ENCODE results near the gene PDE6C. TPM values are rescaled to one million over a fixed set of nuclear protein-coding genes. Genes with fewer than 3 reads are reported as not detected.

The PDE6C gene
- total RNA-seq, 2 donors from 2014 or later: not detected

- no peak overlapping the region for H3K27ac ChIP-seq
- no peaks in the 10 kb centered on the region for H3K27me3 ChIP-seq
- peaks cover 31% of the 10 kb centered on the region for H3K4me1 ChIP-seq
- no peaks in the 10 kb centered on the region for H3K9me3 ChIP-seq
- no peak overlapping the region for H3K4me3 ChIP-seq
- no peak for TF ChIP-seq POLR2A (IDR thresholded peaks at IDR 0.05)
- no peak for TF ChIP-seq CTCF (IDR thresholded peaks at IDR 0.05)
- WGBS, 2 donors: 12 to 16% methylated on average over 21 of the region's 21 CpGs
- intact Hi-C loops (cut with DNase I): no loop called here
- ATAC-seq (no peak), DNase-seq (no peak)
- no peaks in the 10 kb centered on the region for H3K36me3 ChIP-seq (replicated peaks in 1 of 2; ENCODE audit: insufficient read depth in 1 of 2, low read depth in 2 of 2)
Measured at GRCh38 chr10:93568105-93568390, 44.3 kb upstream of the PDE6C start.

DNA sequence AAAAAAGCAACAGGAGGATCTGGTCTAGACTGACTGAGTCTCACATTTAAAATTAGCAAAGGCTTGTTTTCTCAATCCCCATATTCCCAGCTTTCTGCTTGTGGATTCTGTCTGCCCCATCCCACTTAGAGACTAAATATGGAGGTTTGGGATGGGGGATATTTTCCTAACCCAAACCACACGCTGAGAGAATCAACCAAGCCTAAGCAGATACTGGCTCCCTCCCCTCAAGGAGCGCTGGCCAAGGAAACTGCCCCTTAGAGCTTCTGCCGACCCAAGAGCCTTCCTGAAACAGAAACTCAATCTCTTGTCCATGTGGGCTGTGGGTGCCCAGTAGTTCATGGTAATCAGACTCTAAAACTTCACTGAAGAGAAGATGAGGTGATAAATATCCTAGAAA, 42.0 kb upstream of the PDE6C start:
- no peaks in the 10 kb centered on the region for H3K27me3 ChIP-seq
- H3K9me3 ChIP-seq: no peaks in the 10 kb centered on the region
- H3K36me3 ChIP-seq (replicated peaks in 1 of 2; ENCODE audit: insufficient read depth in 1 of 2, low read depth in 2 of 2): no peaks in the 10 kb centered on the region
- 59 to 65% methylated on average over 3 of the region's 3 CpGs for WGBS, 2 donors
- intact Hi-C loops (cut with DNase I): no loop called here
- TF ChIP-seq POLR2A (IDR thresholded peaks at IDR 0.05) (no peak), CTCF (IDR thresholded peaks at IDR 0.05) (no peak)
- H3K27ac ChIP-seq: no peak overlapping the region
- peaks cover 38% of the 10 kb centered on the region for H3K4me1 ChIP-seq
- DNase-seq (no peak), ATAC-seq (no peak)
- no peak overlapping the region for H3K4me3 ChIP-seq

GRCh38 chr10:93572606-93573005, 39.7 kb upstream of the PDE6C start:
- intact Hi-C loops (cut with DNase I): no loop called here
- H3K4me1 ChIP-seq: peaks cover 24% of the 10 kb centered on the region
- ATAC-seq (no peak), DNase-seq (no peak)
- H3K36me3 ChIP-seq (replicated peaks in 1 of 2; ENCODE audit: insufficient read depth in 1 of 2, low read depth in 2 of 2): no peaks in the 10 kb centered on the region
- no peaks in the 10 kb centered on the region for H3K9me3 ChIP-seq
- TF ChIP-seq POLR2A (IDR thresholded peaks at IDR 0.05): no peak
- TF ChIP-seq CTCF (IDR thresholded peaks at IDR 0.05): no peak
- H3K27ac ChIP-seq: peak overlapping the region in 2 of 4 donors; percentile 69 to 77
- 50 to 83% methylated on average over 2 of the region's 2 CpGs for WGBS, 2 donors
- H3K27me3 ChIP-seq: no peaks in the 10 kb centered on the region
- no peak overlapping the region for H3K4me3 ChIP-seq

GRCh38 chr10:93573051-93573909, 39.1 kb upstream of the PDE6C start:
- Histone ChIP-seq H3K4me1 (peaks cover 17% of the 10 kb centered on the region), H3K9me3 (no peaks in the 10 kb centered on the region), H3K27ac (peak overlapping the region in 3 of 4 donors; percentile 45 to 77 (median 69)), H3K4me3 (no peak overlapping the region), H3K36me3 (replicated peaks in 1 of 2; ENCODE audit: insufficient read depth in 1 of 2, low read depth in 2 of 2) (no peaks in the 10 kb centered on the region), H3K27me3 (no peaks in the 10 kb centered on the region)
- intact Hi-C loops (cut with DNase I): no loop called here
- no peak for TF ChIP-seq CTCF (IDR thresholded peaks at IDR 0.05)
- TF ChIP-seq POLR2A (IDR thresholded peaks at IDR 0.05): no peak
- WGBS, 2 donors: 19 to 25% methylated on average over 10 of the region's 10 CpGs
- DNase-seq (peak in 2 of 4 donors; percentile 20 to 41), ATAC-seq (peak; percentile 65)

- no peaks in the 10 kb centered on the region for H3K27me3 ChIP-seq
- peaks cover 17% of the 10 kb centered on the region for H3K4me1 ChIP-seq
- DNase-seq (no peak), ATAC-seq (no peak)
- TF ChIP-seq POLR2A (IDR thresholded peaks at IDR 0.05) (no peak), CTCF (IDR thresholded peaks at IDR 0.05) (no peak)
- H3K4me3 ChIP-seq: no peak overlapping the region
- no peaks in the 10 kb centered on the region for H3K36me3 ChIP-seq (replicated peaks in 1 of 2; ENCODE audit: insufficient read depth in 1 of 2, low read depth in 2 of 2)
- intact Hi-C loops (cut with DNase I): no loop called here
- H3K9me3 ChIP-seq: no peaks in the 10 kb centered on the region
- peak overlapping the region in 3 of 4 donors; percentile 45 to 77 (median 69) for H3K27ac ChIP-seq
- WGBS, 2 donors: 50 to 62% methylated on average over 3 of the region's 3 CpGs
Measured at GRCh38 chr10:93573924-93574323, 38.4 kb upstream of the PDE6C start.

Data from body of pancreas (tissue), 4 donors.